Natural killer cell (primary cell): ENCODE measurements around the gene ITCH. TPM values are rescaled to one million over a fixed set of nuclear protein-coding genes. Genes with fewer than 3 reads are reported as not detected.
A peak's percentile ranks its signal among the peaks of the same experiment; 100 is the strongest.
"Not testable (repeated sequence)": the region's sequence is repeated elsewhere in the genome, so short reads cannot be mapped to it uniquely, and the experiment has no call there.

Experiments used
- ATAC-seq, 3 donors: fragments of 150-1000 bp in 2 of 3; fragments of 200-7000 bp in 1 of 3; cut with Tn5 transposase; 1 replicate in 1 of 3; 2 replicates in 2 of 3; pipeline ENCODE4 v1.10.0; 2021; ENCODE audit warnings: mild to moderate bottlenecking in 2 of 3, moderate library complexity in 2 of 3
- DNase-seq, 2 donors: peaks; one replicate each; pipeline versions ENCODE4 v3.0.0 to v3.0.0-alpha.2; 2013 to 2021; ENCODE audit warnings: mixed read lengths in 1 of 2
- H3K27ac ChIP-seq: one replicate; pipeline ENCODE4 v1.5.1; 2013; ENCODE audit warnings: mild to moderate bottlenecking, low read length
- H3K27me3 ChIP-seq: one replicate; pipeline ENCODE4 v1.6.1; 2013; ENCODE audit warnings: low read length; ENCODE audit not compliant: control insufficient read depth, insufficient read depth
- H3K36me3 ChIP-seq: one replicate; pipeline ENCODE4 v1.6.1; 2013; ENCODE audit warnings: low read length; ENCODE audit not compliant: control insufficient read depth, insufficient read depth
- H3K4me1 ChIP-seq: one replicate; pipeline ENCODE4 v1.6.1; 2013; ENCODE audit warnings: low read length; ENCODE audit not compliant: control insufficient read depth, insufficient read depth
- H3K4me3 ChIP-seq: one replicate; pipeline ENCODE4 v1.5.1; 2013; ENCODE audit warnings: low read length
- H3K9me3 ChIP-seq: one replicate; pipeline ENCODE4 v1.6.1; 2013; ENCODE audit warnings: low read length; ENCODE audit not compliant: control insufficient read depth, insufficient read depth
- H3K27ac Mint-ChIP-seq, 2 donors: one replicate each; pipeline ENCODE4 v1.8.0; 2022; ENCODE audit warnings: mild to moderate bottlenecking in 2 of 2, mixed read lengths in 2 of 2, moderate library complexity in 1 of 2
- H3K27me3 Mint-ChIP-seq, 2 donors: one replicate each; pipeline ENCODE4 v1.8.0; 2022; ENCODE audit warnings: low read depth in 2 of 2, mixed read lengths in 2 of 2
- H3K36me3 Mint-ChIP-seq: one replicate; pipeline ENCODE4 v1.8.0; 2022; ENCODE audit warnings: mixed read lengths
- H3K4me1 Mint-ChIP-seq, 2 donors: one replicate each; pipeline ENCODE4 v1.8.0; 2022; ENCODE audit warnings: mixed read lengths in 2 of 2
- H3K4me3 Mint-ChIP-seq: one replicate; pipeline ENCODE4 v1.8.0; 2022; ENCODE audit warnings: mild to moderate bottlenecking, moderate library complexity, mixed read lengths
- H3K9me3 Mint-ChIP-seq, 2 donors: one replicate each; pipeline ENCODE4 v1.8.0; 2022; ENCODE audit warnings: mixed read lengths in 2 of 2
- CTCF ChIP-seq: fragments of 200-600 bp; IDR thresholded peaks from one replicate; pipeline ENCODE4 v1.8.0; 2022; ENCODE audit warnings: antibody characterized with exemption
- WGBS: methylation state at CpG from one replicate; pipeline ENCODE4 v1.1.7; 2013; ENCODE audit warnings: missing lambda C conversion rate; ENCODE audit not compliant: insufficient coverage; 5-methylcytosine and 5-hydroxymethylcytosine counted together
- intact Hi-C: fragments of 100-400 bp; cut with micrococcal nuclease; formaldehyde crosslinking; loops from one replicate; pipeline ENCODE4 v1.14.2; 2022
- total RNA-seq, 4 donors: library from RNA; stranded (reverse); fragments of 120-200 nt in 1 of 4; gene quantifications; one replicate each; pipeline versions ENCODE4 v1.2.3 to v1.2.4, GENCODE V29; 2013 to 2022

Gene ITCH
- total RNA-seq, 3 donors from 2014 or later (not counting 1 experiment from before 2014, with no cell fraction given), result 157 to 182 (median 163) TPM

- Mint-ChIP-seq H3K36me3 (no peaks in the 10 kb centered on the region), H3K27me3 (no peaks in the 10 kb centered on the region), H3K9me3 (no peaks in the 10 kb centered on the region), H3K27ac (no peak overlapping the region), H3K4me1 (peaks cover 8 to 13% of the 10 kb centered on the region in 2 donors), H3K4me3 (no peak overlapping the region)
- H3K4me1 ChIP-seq, result peaks cover 8% of the 10 kb centered on the region
- ATAC-seq (no peak), DNase-seq (no peak)
- no peak for TF ChIP-seq CTCF
- H3K4me3 ChIP-seq, result no peak overlapping the region
- intact Hi-C loops, result no loop called here
- no peak overlapping the region for H3K27ac ChIP-seq
- H3K27me3 ChIP-seq, result no peaks in the 10 kb centered on the region
- no peaks in the 10 kb centered on the region for H3K9me3 ChIP-seq
- 91% methylated on average over 4 of the region's 4 CpGs for WGBS
- H3K36me3 ChIP-seq, result no peaks in the 10 kb centered on the region
Observed at GRCh38 chr20:34347571-34347970, 15.5 kb upstream of the ITCH start.

- H3K9me3 Mint-ChIP-seq, result no peaks in the 10 kb centered on the region
- H3K9me3 ChIP-seq, result no peaks in the 10 kb centered on the region
Observed at GRCh38 chr20:34350095-34350494, 13.0 kb upstream of the ITCH start.

GRCh38 chr20:34353467-34353866 lies 9.6 kb upstream of the ITCH start:
- H3K27me3 ChIP-seq, H3K4me3 ChIP-seq, H3K9me3 Mint-ChIP-seq, H3K27ac Mint-ChIP-seq, H3K27ac ChIP-seq, H3K4me1 ChIP-seq, H3K27me3 Mint-ChIP-seq, intact Hi-C loops, H3K36me3 Mint-ChIP-seq, H3K4me3 Mint-ChIP-seq, ATAC-seq, H3K4me1 Mint-ChIP-seq, H3K36me3 ChIP-seq, DNase-seq, H3K9me3 ChIP-seq: not testable (repeated sequence)
- WGBS, result 100% methylated on average over 6 of the region's 6 CpGs

More at GRCh38 chr20:34350095-34350494, 13.0 kb upstream of the ITCH start:
- peak overlapping the region; percentile 38 for H3K4me3 Mint-ChIP-seq
- DNase-seq, result peak in 1 of 2 donors; percentile 8
- peak; percentile 64 to 78 (median 64) for ATAC-seq
- Histone ChIP-seq H3K27ac (no peak overlapping the region), H3K27me3 (no peaks in the 10 kb centered on the region), H3K4me1 (peaks cover 8% of the 10 kb centered on the region), H3K4me3 (no peak overlapping the region), H3K36me3 (no peaks in the 10 kb centered on the region)
- peaks cover 7 to 8% of the 10 kb centered on the region in 2 donors for H3K4me1 Mint-ChIP-seq
- no peaks in the 10 kb centered on the region for H3K27me3 Mint-ChIP-seq
- H3K27ac Mint-ChIP-seq, result peak overlapping the region; percentile 9 to 43
- intact Hi-C loops, result no loop called here
- 48% methylated on average over 3 of the region's 3 CpGs for WGBS
- no peak for TF ChIP-seq CTCF
- no peaks in the 10 kb centered on the region for H3K36me3 Mint-ChIP-seq

- DNase-seq (no peak), ATAC-seq (no peak)
- H3K4me3 Mint-ChIP-seq, result no peak overlapping the region
- H3K4me1 ChIP-seq, result peaks cover under 1% of the 10 kb centered on the region
- no peaks in the 10 kb centered on the region for H3K4me1 Mint-ChIP-seq
- H3K36me3 Mint-ChIP-seq, result no peaks in the 10 kb centered on the region
- H3K27me3 ChIP-seq, result no peaks in the 10 kb centered on the region
- no peak overlapping the region for H3K4me3 ChIP-seq
- intact Hi-C loops, result no loop called here
- TF ChIP-seq CTCF, result no peak
- no peaks in the 10 kb centered on the region for H3K9me3 Mint-ChIP-seq
- WGBS, result 51% methylated on average over 2 of the region's 2 CpGs
- H3K36me3 ChIP-seq, result no peaks in the 10 kb centered on the region
- no peaks in the 10 kb centered on the region for H3K27me3 Mint-ChIP-seq
- no peak overlapping the region for H3K27ac Mint-ChIP-seq
- no peak overlapping the region for H3K27ac ChIP-seq
- H3K9me3 ChIP-seq, result no peaks in the 10 kb centered on the region
Observed at GRCh38 chr20:34355427-34355826, 7.6 kb upstream of the ITCH start.

GRCh38 chr20:34359729-34360128 lies 3.3 kb upstream of the ITCH start:
- H3K27ac ChIP-seq, H3K9me3 ChIP-seq, H3K27me3 Mint-ChIP-seq, H3K36me3 ChIP-seq, H3K4me3 Mint-ChIP-seq, H3K4me1 Mint-ChIP-seq, intact Hi-C loops, H3K4me3 ChIP-seq, DNase-seq, H3K27ac Mint-ChIP-seq, H3K9me3 Mint-ChIP-seq, ATAC-seq, H3K27me3 ChIP-seq, H3K36me3 Mint-ChIP-seq: not testable (repeated sequence)
- WGBS, result 92% methylated on average over 9 of the region's 9 CpGs
- peaks cover 12% of the 10 kb centered on the region for H3K4me1 ChIP-seq
